C4-2B (cell line): ENCODE measurements around the gene DBNDD1.
"Not testable (repeated sequence)": the region's sequence is repeated elsewhere in the genome, so short reads cannot be mapped to it uniquely, and the experiment has no call there.

Source experiments
- H3K27ac ChIP-seq: fragments of 450-650 bp; 2 replicates; pipeline ENCODE4 v1.5.1; 2017
- CTCF ChIP-seq: fragments of 450-650 bp; conservative IDR thresholded peaks from 2 replicates; pipeline ENCODE4 v1.5.1; 2017; ENCODE audit warnings: mild to moderate bottlenecking
- ZFX ChIP-seq: fragments of 450-650 bp; IDR thresholded peaks from 2 replicates; pipeline ENCODE4 v1.6.1; 2017

Gene DBNDD1

DNA sequence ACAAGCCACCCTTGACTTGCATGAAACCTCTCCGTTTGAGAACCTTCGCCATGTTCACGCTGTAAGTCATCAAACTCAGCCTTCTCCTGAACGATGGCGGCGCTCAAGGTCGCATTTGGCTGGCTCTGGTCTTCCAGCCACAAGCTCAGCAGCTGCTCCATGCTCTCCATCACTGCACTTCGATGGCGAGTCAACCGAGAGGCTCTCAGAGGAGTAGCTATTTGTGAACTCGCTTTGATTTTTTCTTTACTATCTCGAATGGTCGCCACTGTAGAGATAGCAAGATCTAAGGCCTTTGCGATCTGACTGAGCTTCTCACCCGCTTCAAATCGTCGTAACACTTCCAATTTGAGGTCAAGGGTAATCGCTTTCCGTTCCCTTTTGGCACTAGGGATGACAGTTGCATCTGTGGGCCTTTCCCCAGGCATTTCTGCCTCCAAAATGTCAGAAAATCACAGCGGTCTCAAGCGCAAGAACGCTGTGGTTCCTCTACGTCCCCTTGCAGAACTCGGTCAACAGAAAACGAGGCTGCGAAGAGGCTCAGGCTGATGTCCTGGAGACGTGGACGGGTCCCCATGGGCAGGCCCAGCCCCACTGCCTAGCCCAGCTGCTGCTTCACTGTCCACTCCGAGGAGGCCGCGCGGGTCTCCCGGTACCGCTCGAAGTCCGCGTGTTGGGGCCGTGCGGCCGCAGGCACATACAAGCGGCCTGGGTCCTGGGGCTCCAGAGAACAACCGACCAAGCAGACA lies 47.6 kb downstream of the DBNDD1 start:
- TF ChIP-seq CTCF (no peak), ZFX (peak; percentile 76)
- H3K27ac ChIP-seq: peak overlapping the region; percentile 94

GRCh38 chr16:89969741-89970410 lies 49.4 kb downstream of the DBNDD1 start:
- TF ChIP-seq CTCF: no peak
- no peak for TF ChIP-seq ZFX
- H3K27ac ChIP-seq: no peak overlapping the region

DNA sequence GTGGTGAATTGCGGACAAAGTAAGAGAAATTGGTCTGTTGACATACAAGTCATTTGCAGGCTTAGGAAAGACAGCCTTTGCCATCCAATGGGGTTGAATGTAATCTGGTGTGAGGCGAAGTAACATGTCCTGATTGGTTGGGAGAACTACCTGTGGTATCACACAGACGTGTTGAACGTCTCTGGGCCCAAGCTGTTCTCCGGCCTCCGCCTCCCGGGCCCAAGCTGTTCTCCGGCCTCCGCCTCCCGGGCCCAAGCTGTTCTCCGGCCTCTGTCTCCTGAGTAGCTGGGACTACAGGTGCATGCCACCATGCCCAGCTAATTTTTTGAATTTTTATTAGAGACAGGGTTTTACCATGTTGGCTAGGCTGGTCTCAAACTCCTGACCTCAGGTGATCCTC lies 51.2 kb downstream of the DBNDD1 start:
- H3K27ac ChIP-seq: not testable (repeated sequence)

DNA sequence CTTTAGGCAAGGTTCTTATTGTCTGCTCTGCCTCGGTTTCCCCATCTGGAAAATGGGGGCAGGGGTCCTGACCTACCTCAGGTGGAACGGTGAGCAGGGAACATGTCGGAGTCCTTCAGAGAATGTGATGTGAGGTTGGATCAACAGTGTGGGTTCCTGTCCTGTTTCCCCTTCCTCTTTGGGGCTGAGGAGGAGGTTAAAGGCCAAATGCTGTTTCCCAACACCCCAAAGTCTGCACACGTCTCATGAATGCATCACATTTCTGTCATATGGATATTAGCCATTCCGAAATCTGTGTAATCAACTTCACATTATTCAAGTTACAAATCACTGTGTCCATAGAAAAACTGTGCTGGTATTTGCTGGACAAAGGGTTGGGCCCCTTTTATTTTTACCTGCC lies 51.8 kb downstream of the DBNDD1 start:
- H3K27ac ChIP-seq: not testable (repeated sequence)

DNA sequence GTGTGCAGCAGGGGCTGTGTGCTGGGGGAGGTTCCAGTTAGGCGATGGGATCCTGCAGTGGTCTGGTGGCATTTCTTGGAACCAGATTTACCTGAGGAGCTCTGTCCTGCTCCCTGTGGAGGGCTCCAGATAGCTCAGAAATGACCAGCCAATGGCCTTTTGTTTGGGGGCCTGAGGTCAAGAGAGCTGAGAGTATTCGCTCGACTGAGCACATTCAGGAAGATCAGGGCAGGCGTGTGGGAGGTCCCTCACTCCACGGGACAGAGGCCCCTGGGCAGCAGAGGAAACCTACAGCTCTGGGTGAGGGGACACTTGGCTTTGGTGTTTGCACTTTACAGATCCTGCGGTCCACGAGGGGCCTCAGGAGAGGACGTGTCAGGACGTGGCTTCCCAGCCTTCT lies 52.5 kb downstream of the DBNDD1 start:
- TF ChIP-seq CTCF: no peak
- no peak for TF ChIP-seq ZFX
- H3K27ac ChIP-seq: no peak overlapping the region

DNA sequence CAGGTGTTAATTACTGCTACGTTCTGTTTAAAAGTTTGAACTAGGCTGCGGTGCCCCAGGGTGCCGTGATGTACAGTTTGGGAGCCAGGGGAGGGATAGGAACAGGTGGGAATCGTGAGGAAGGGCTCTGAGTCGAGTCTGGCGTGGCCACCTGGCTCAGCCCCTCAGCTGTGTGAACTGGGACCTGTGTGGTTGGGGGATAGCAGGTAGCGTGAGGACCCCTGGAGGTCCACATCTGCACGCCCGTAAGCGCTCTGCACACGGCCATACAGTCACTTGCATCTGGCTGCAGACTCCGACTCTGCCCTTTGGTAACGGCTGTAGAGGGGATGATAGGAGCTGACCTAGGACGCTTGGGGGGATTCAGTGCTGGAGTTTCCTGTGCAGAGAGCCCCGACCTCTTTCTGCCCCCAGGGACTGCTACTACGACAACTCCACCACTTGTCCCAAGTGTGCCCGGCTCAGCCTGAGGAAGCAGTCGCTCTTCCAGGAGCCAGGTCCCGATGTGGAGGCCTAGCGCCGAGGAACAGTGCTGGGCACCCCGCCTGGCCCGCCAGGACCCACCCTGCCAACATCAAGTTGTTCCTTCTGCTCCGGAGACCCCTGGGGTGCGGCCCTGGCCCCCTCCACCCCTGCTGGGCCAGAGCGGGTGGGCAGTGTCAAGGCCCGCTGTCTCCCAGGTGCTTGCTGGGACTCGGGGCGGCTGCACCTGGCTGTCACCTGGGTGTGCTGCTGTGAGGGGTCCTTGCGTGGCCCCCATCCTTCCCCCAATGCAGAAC lies 53.6 kb downstream of the DBNDD1 start:
- TF ChIP-seq CTCF (no peak), ZFX (no peak)
- no peak overlapping the region for H3K27ac ChIP-seq

DNA sequence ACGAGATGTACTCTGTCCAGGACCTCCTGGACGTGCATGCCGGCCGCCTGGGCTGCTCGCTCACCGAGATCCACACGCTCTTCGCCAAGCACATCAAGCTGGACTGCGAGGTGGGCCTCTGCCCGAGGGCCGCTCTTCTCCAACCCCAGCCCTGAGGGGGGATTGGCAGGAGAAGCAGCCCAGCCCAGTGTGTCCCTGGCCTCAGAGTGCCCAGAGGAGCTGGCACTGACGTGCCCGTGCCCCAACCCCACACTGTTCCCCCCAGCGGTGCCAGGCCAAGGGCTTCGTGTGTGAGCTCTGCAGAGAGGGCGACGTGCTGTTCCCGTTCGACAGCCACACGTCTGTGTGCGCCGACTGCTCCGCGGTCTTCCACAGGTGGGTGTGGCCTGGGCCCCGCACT lies 55.1 kb downstream of the DBNDD1 start:
- H3K27ac ChIP-seq: no peak overlapping the region
- no peak for TF ChIP-seq ZFX
- no peak for TF ChIP-seq CTCF

DNA sequence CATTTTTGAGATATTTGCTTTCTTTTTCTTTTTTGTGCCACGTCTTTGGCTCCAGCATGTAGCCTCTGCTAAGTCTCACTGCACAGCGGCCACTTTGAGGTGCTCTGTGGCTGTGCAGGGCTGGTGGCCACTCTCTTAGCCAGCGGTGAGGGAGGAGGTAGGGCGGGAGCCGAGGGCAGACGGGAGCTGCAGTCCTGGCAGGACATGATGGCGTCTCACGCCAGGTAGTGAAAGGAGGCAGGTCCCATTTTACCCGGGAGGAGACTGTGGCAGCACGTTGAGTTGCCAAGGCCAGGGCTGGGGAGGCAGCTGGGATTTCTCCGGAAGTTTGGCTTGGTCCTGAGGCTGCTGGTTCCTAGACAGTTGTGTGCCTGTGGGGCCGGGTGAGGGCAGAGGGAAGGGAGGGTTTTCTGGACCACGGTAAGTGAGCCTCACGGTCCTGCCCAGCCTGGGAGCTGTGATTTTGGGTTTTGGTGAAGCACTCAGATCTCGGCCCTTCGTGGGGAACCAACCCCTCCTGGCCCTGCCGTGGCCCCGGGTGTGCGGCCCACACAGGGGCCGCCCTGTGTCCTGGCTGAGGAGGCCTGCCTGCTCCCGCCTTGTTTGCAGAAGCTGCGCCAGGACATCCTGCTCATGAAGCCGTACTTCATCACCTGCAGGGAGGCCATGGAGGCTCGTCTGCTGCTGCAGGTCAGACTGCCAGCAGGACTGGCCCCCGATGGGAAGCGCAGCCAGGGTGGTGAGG lies 56.3 kb downstream of the DBNDD1 start:
- no peak overlapping the region for H3K27ac ChIP-seq
- TF ChIP-seq CTCF: no peak
